ENCODE results near the gene RNF217.

DNA sequence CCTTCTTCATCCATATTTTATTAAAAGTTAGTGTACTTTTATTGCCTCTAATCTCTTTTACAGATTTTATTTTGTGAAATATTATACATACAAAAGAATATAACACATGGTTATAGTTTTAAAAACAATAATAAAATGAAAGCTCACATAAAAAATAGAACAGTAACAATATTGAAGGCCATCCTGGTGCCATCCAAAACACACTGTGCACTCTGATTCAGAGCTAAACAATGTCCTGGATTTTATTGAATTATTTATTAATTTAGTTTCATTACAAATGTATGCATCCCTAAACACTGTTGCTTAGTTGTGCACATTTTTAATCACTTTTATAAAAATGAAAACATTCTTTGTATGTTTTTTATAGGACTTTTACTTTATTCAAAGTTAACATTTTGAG lies 32.9 kb downstream of the RNF217 start:
- no peak for TF ChIP-seq CTCF (conservative IDR thresholded peaks at IDR 0.05 in 1 of 2, IDR thresholded peaks at IDR 0.05 in 1 of 2; ENCODE audit: extremely low read depth in 1 of 2, insufficient read depth in 1 of 2, low read depth in 1 of 2, low read length in 2 of 2)
- TF ChIP-seq EZH2 (IDR thresholded peaks at IDR 0.05; ENCODE audit: borderline replicate concordance, low read length), result no peak
